HepG2 (cell line): ENCODE measurements around the gene GRHPR. TPM values are rescaled to one million over a fixed set of nuclear protein-coding genes. Genes with fewer than 3 reads are reported as not detected.
A peak's percentile ranks its signal among the peaks of the same experiment; 100 is the strongest.

Experiments
- ARID5B ChIP-seq: IDR thresholded peaks from 2 replicates; pipeline ENCODE4 v1.4.0; 2020; ENCODE audit warnings: mild to moderate bottlenecking, missing genetic modification reagents
- FOXM1 ChIP-seq: sonication (generic); formaldehyde crosslinking; IDR thresholded peaks from 2 replicates; pipeline ENCODE4 v1.5.0; 2020; ENCODE audit warnings: missing genetic modification reagents
- ISL2 ChIP-seq: sonication (generic); formaldehyde crosslinking; IDR thresholded peaks from 2 replicates; pipeline ENCODE4 v1.5.0; 2020; ENCODE audit warnings: missing genetic modification reagents
- JUND ChIP-seq: sonication (generic); formaldehyde crosslinking; IDR thresholded peaks from 2 replicates; pipeline ENCODE4 v1.8.0; 2022; ENCODE audit warnings: mild to moderate bottlenecking, missing genetic modification reagents
- KDM3A ChIP-seq: IDR thresholded peaks from 2 replicates; pipeline ENCODE4 v1.6.1; 2018; ENCODE audit warnings: low read depth, missing compliant biosample characterization
- KDM5B ChIP-seq: sonication (generic); formaldehyde crosslinking; IDR thresholded peaks from 2 replicates; pipeline ENCODE4 v1.4.0; 2020; ENCODE audit warnings: missing genetic modification reagents, mild to moderate bottlenecking, borderline replicate concordance
- KLF16 ChIP-seq, 2 experiments: sonication (generic) in 1 of 2; formaldehyde crosslinking in 1 of 2; IDR thresholded peaks; 2 replicates each; pipeline versions ENCODE4 v1.6.1 to v1.8.0; 2016 to 2023; ENCODE audit warnings: missing genetic modification reagents in 2 of 2, missing compliant biosample characterization in 1 of 2
- KMT2B ChIP-seq: IDR thresholded peaks from 2 replicates; pipeline ENCODE4 v1.6.1; 2016; ENCODE audit warnings: missing genetic modification reagents, missing compliant biosample characterization
- MED8 ChIP-seq: sonication (generic); formaldehyde crosslinking; IDR thresholded peaks from 2 replicates; pipeline ENCODE4 v1.8.1; 2023; ENCODE audit warnings: mild to moderate bottlenecking, missing genetic modification reagents; ENCODE audit not compliant: insufficient replicate concordance
- NR2F2 ChIP-seq: IDR thresholded peaks from 2 replicates; pipeline ENCODE4 v1.6.1; 2012; ENCODE audit warnings: low read depth, inconsistent platforms, borderline replicate concordance
- PLRG1 ChIP-seq: fragments of 450-650 bp; conservative IDR thresholded peaks from 2 replicates; pipeline ENCODE4 v1.6.1; 2016
- POLR2A ChIP-seq, 2 experiments: IDR thresholded peaks; 2 replicates each; pipeline ENCODE4 v1.6.1; 2011; ENCODE audit warnings: low read depth in 2 of 2, low read length in 2 of 2, mild to moderate bottlenecking in 1 of 2, moderate library complexity in 1 of 2; ENCODE audit not compliant: insufficient read depth in 1 of 2
- RAD21 ChIP-seq: fragments of 450-650 bp; formaldehyde crosslinking; IDR thresholded peaks from 2 replicates; pipeline ENCODE4 v1.5.0; 2020; ENCODE audit warnings: mild to moderate bottlenecking
- SALL1 ChIP-seq: sonication (generic); formaldehyde crosslinking; IDR thresholded peaks from 2 replicates; pipeline ENCODE4 v1.8.0; 2022; ENCODE audit warnings: mild to moderate bottlenecking, missing genetic modification reagents
- SATB2 ChIP-seq: sonication (generic); formaldehyde crosslinking; IDR thresholded peaks from 2 replicates; pipeline ENCODE4 v1.5.0; 2020; ENCODE audit warnings: missing genetic modification reagents
- SCMH1 ChIP-seq: sonication (generic); formaldehyde crosslinking; IDR thresholded peaks from 2 replicates; pipeline ENCODE4 v1.9.0; 2021; ENCODE audit warnings: missing genetic modification reagents, mild to moderate bottlenecking, borderline replicate concordance
- YEATS4 ChIP-seq: sonication (generic); formaldehyde crosslinking; IDR thresholded peaks from 2 replicates; pipeline ENCODE4 v1.4.0; 2020; ENCODE audit warnings: missing genetic modification reagents, borderline replicate concordance
- ZNF263 ChIP-seq: sonication (generic); formaldehyde crosslinking; IDR thresholded peaks from 2 replicates; pipeline ENCODE4 v1.4.0; 2020; ENCODE audit warnings: missing genetic modification reagents
- ZNF292 ChIP-seq: sonication (generic); formaldehyde crosslinking; IDR thresholded peaks from 2 replicates; pipeline ENCODE4 v1.8.1; 2022; ENCODE audit warnings: mild to moderate bottlenecking, low read depth, missing genetic modification reagents, borderline replicate concordance
- ZNF350 ChIP-seq: sonication (generic); formaldehyde crosslinking; IDR thresholded peaks from 2 replicates; pipeline ENCODE4 v1.4.0; 2020; ENCODE audit warnings: mild to moderate bottlenecking, low read depth, missing genetic modification reagents, borderline replicate concordance
- ZNF414 ChIP-seq: sonication (generic); formaldehyde crosslinking; IDR thresholded peaks from 2 replicates; pipeline ENCODE4 v1.5.0; 2020; ENCODE audit warnings: missing genetic modification reagents
- ZNF446 ChIP-seq: sonication (generic); formaldehyde crosslinking; IDR thresholded peaks from 2 replicates; pipeline ENCODE4 v1.5.0; 2020; ENCODE audit warnings: mild to moderate bottlenecking, missing genetic modification reagents
- ZNF513 ChIP-seq: sonication (generic); formaldehyde crosslinking; conservative IDR thresholded peaks from 2 replicates; pipeline ENCODE4 v1.5.0; 2020; ENCODE audit warnings: missing genetic modification reagents
- ZNF577 ChIP-seq: sonication (generic); formaldehyde crosslinking; IDR thresholded peaks from 2 replicates; pipeline ENCODE4 v1.4.0; 2020; ENCODE audit warnings: mild to moderate bottlenecking, low read depth, missing genetic modification reagents, borderline replicate concordance
- ZNF598 ChIP-seq: sonication (generic); formaldehyde crosslinking; IDR thresholded peaks from 2 replicates; pipeline ENCODE4 v1.5.1; 2020; ENCODE audit warnings: mild to moderate bottlenecking, missing genetic modification reagents, borderline replicate concordance
- ZNF746 ChIP-seq: sonication (generic); formaldehyde crosslinking; IDR thresholded peaks from 2 replicates; pipeline ENCODE4 v1.8.0; 2022; ENCODE audit warnings: mild to moderate bottlenecking, missing genetic modification reagents
- ZNF782 ChIP-seq: sonication (generic); formaldehyde crosslinking; IDR thresholded peaks from 2 replicates; pipeline ENCODE4 v1.4.0; 2020; ENCODE audit warnings: missing genetic modification reagents, mild to moderate bottlenecking, borderline replicate concordance
- polyA plus RNA-seq, 8 experiments: library from polyadenylated mRNA; depleted of rRNA in 3 of 8; stranded (reverse) in 7 of 8; unstranded in 1 of 8; fragments of >200 nt; fragmentation: Illumina TruSeq in 4 of 8; extraction: Trizol in 4 of 8; gene quantifications; 2 replicates each; pipeline versions ENCODE4 v1.2.1 to v1.2.3, GENCODE V29; 2011 to 2016; ENCODE audit warnings: low read depth in 4 of 8, missing spikeins in 1 of 8, mixed read lengths in 1 of 8; ENCODE audit not compliant: insufficient read depth in 1 of 8
- total RNA-seq, 5 experiments: library from RNA; depleted of rRNA; stranded (reverse); fragments of >200 nt; fragmentation: Illumina TruSeq; extraction: Trizol; gene quantifications; 2 replicates each; pipeline ENCODE4 v1.2.3, GENCODE V29; 2016; ENCODE audit warnings: low read depth in 1 of 5

Gene GRHPR
- total and polyA plus RNA-seq, 2 of the 13 experiments (the other 11 are each of a cell fraction or from before 2014, with no cell fraction given): 113 to 115 TPM

GRCh38 chr9:37415011-37415719 lies 7.3 kb upstream of the GRHPR start (continued):
- TF ChIP-seq FOXM1: no peak
- TF ChIP-seq ZNF350 (CRISPR knock-in tag): no peak; the same call in 1 of the 2 replicates
- no peak for TF ChIP-seq PLRG1
- no peak for TF ChIP-seq KLF16 (CRISPR knock-in tag; IDR thresholded peaks at IDR 0.05)
- no peak for TF ChIP-seq JUND (CRISPR knock-in tag)
- no peak for TF ChIP-seq ZNF746
- no peak for TF ChIP-seq SATB2 (CRISPR knock-in tag)
- no peak for TF ChIP-seq MED8 (CRISPR knock-in tag)
- no peak for TF ChIP-seq ZNF263
- TF ChIP-seq NR2F2: no peak
- no peak for TF ChIP-seq ZNF782 (CRISPR knock-in tag)
- TF ChIP-seq ZNF577 (CRISPR knock-in tag): no peak
- peak; percentile 30; the same call in 1 of the 2 replicates for TF ChIP-seq ISL2 (CRISPR knock-in tag)
- no peak for TF ChIP-seq YEATS4 (CRISPR knock-in tag)
- TF ChIP-seq POLR2A (IDR thresholded peaks at IDR 0.05; ENCODE audit: insufficient read depth in 1 of 2, low read depth in 2 of 2, low read length in 2 of 2): no peak
- peak; percentile 37; the same call in 1 of the 2 replicates for TF ChIP-seq ZNF292 (CRISPR knock-in tag)
- TF ChIP-seq KDM5B: no peak; the same call in 1 of the 2 replicates
- no peak for TF ChIP-seq ZNF513 (CRISPR knock-in tag)
- TF ChIP-seq ZNF414: no peak
- peak; percentile 48 for TF ChIP-seq ARID5B (CRISPR knock-in tag)
- no peak for TF ChIP-seq ZNF446
- peak; percentile 51; the same call in 1 of the 2 replicates for TF ChIP-seq ZNF598 (CRISPR knock-in tag)
- TF ChIP-seq KMT2B (CRISPR knock-in tag): no peak
- no peak for TF ChIP-seq KDM3A
- no peak for TF ChIP-seq SCMH1 (CRISPR knock-in tag)
- peak; percentile 71; the same call in 1 of the 2 replicates for TF ChIP-seq SALL1 (CRISPR knock-in tag)
- peak; percentile 50; the same call in 1 of the 2 replicates for TF ChIP-seq RAD21
